ENCODE results near the gene SELENOI.
"Not testable (repeated sequence)": the region's sequence is repeated elsewhere in the genome, so short reads cannot be mapped to it uniquely, and the experiment has no call there.

SELENOI gene, protein sequence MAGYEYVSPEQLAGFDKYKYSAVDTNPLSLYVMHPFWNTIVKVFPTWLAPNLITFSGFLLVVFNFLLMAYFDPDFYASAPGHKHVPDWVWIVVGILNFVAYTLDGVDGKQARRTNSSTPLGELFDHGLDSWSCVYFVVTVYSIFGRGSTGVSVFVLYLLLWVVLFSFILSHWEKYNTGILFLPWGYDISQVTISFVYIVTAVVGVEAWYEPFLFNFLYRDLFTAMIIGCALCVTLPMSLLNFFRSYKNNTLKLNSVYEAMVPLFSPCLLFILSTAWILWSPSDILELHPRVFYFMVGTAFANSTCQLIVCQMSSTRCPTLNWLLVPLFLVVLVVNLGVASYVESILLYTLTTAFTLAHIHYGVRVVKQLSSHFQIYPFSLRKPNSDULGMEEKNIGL

GRCh38 chr2:26345545-26346453 lies at the start of gene SELENOI:
TSS of gene SELENOI (plus strand) at chr2:26346143. CDS start at chr2:26346233, 90 bp downstream.
- peak; percentile 99 for DNase-seq (ENCODE audit: low read depth)

DNA sequence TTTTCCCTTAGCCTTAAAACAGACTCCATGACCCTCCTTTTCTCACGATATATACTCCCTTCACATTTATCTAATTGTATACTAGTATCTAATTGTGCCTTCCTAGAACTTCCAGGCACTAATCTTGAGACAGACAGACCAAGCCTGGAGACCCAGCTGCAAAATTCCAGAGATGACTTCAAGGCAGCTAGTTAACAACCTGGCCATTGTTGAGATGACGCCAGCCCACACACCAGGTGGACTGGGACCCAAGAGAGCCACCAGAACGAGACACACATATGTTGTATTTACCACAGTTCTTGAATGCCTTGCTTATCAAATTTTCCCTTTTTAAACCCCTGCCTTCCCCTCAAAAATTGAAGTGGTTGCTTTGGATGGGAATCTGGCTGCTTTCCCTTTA lies 48.9 kb upstream of the SELENOI start:
- no peak for DNase-seq (ENCODE audit: low read depth)

- no peak for DNase-seq (ENCODE audit: low read depth)
Observed at GRCh38 chr2:26298286-26298637, 47.7 kb upstream of the SELENOI start.

GRCh38 chr2:26298638-26299393 lies 47.1 kb upstream of the SELENOI start:
- no peak for DNase-seq (ENCODE audit: low read depth)

DNA sequence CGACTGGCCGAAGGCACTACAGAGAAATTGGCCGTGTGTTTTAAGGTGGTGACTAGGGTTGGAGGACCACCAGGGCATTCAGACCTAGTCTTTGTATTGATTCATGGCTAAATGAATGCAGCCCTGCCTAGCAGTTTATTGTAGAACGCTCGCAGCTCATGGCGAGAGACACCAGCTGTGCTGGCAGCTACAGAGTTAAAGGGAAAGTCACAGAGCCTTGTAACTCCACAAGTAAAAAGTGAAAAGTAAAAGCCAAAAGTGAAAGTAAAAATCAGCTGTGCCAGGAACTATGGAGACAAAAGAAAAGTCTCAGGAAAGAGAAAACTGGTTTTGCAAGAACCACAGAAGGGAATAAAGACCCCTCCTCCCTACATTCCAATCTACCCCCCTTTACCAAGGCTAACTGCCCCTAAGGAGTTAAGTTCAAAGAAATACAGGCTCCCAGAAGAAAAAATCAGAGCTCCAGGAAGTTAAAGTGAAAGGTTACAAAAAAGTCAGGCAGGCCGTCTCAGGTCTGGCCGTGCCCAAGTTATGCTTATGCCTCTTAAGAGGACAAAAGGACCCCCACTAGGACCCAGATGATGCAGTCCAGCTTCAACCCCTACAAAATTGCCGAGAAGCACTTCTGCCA lies 46.4 kb upstream of the SELENOI start:
- DNase-seq (ENCODE audit: low read depth): peak; percentile 64

DNA sequence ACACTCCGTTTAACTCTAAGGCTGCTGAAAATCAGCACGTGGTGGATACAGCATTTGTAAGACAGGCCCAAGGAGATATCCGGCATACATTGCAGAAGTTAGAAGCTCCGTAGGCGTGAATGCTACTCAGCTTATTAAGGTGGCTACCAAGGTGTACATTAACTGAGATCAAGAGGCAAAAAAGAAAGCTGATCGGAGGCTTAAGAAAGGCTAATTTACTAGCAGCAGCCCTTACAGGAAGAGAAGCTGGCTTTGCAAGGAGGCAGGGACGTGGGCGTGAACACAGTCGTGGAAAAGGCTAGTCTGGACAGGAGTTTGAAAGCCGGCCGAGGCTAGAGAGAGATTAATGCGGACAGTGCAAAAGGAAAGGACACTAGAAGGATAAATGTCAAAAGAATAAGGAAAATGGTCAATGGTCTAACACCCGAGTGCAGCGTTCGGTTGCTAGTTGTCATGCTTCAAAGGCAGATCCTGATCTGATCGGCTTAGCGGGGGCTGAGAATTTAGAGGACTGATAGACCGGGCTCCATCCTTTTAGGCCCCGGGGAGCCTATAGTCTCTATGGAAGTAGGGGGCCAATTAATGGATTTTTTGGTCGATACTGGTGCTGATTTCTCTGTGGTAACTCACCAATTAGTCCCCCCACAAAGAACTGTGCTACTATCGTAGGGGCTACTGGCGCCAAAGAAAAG lies 45.6 kb upstream of the SELENOI start:
- no peak for DNase-seq (ENCODE audit: low read depth)

- no peak for DNase-seq (ENCODE audit: low read depth)
Observed at GRCh38 chr2:26302846-26303245, 43.1 kb upstream of the SELENOI start.

DNA sequence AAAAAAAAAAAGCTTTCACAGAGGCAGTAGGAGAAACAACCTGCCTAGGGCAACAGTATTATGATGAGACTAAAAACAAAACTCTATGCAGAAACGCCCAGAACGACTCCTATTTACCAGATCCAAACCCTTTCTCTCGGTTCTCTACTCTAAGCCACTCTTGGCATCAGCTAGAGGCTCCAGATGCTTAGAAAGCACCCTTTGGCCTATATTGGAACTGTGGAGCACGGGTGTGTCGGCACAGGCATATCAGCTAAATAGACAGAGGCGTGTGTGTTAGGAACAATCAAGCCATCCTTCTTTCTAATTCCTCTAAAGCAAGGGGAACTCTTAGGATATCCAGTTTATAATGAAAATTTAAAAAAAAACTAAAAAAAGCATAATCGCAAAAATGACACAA lies 40.8 kb upstream of the SELENOI start:
- DNase-seq (ENCODE audit: low read depth): not testable (repeated sequence)

DNA sequence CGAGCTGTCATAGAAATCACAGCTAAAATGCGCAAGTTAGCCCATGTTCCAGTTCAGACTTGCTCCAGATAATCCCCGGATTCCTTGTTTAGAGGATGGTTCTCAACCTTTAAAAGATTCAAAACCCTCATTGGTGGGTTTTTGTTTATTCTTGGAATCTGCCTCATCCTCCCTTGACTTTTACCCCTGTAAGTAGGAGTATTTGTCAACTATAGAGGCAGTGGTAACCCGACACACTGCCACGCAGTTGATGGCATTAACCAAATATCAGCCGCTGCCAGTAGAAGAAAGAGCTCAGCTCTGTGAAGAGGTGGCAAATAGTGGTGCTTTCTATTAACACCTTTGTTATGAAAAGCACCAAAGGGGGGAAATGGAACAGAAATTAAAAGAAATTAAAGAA lies 40.4 kb upstream of the SELENOI start:
- no peak for DNase-seq (ENCODE audit: low read depth)

DNA sequence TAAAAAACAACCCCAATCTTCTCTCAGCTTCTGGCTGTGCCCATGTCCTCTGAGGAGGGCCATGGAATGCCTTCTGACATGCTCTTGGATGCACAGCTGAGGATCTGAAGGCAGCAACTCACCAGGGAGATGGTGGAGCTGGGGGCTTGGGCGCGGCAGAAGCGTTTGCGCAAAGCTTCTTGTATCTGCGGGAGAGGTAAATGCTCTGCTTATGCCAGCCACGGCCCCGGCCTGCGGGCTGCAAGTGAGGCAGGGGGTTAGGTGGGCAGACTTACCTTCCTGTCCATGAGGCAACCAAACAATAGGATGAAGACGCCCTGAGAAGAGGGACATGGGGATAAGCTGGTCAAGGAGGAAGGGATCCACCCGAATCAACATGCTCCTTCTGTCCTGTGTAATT lies 36.0 kb upstream of the SELENOI start:
- no peak for DNase-seq (ENCODE audit: low read depth)

DNA sequence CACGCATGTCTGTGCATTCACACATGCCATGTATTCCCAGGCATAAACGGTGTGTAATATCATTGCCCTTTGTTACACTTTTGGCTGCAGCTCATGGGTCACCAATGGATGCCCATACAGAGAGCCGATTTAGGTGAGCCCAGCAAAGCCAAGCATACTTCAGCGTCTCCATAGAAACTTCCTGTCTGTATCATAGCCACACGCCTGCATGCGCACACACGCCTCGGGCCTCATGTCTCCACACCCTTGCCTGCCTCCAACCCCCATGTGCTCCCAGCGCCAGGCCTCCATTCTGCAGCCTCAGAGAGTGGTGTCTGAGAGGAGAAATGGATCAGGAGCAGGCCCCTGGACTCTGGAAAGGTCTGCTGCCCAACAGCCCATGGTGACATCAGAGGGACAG lies 33.5 kb upstream of the SELENOI start:
- DNase-seq (ENCODE audit: low read depth): no peak

DNA sequence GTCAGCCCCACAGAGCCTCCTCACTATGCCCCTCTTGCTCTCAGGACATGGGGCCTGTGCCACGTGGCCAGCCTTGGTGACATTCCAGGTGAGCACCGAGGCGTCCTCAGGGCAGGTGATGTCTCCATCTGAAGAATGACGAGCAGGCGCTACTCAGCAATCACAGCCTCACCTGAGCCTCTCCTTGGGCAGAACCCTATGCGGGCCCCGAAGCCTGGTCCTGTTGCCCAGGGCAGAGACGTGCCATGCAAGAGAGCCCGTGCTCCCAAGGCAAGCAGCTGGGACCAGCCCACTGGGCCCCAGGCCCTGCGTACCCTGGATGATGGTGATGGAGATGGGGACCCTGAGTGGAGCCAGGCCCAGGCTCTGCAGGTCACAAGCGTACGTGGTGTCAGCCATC lies 32.5 kb upstream of the SELENOI start:
- no peak for DNase-seq (ENCODE audit: low read depth)

DNA sequence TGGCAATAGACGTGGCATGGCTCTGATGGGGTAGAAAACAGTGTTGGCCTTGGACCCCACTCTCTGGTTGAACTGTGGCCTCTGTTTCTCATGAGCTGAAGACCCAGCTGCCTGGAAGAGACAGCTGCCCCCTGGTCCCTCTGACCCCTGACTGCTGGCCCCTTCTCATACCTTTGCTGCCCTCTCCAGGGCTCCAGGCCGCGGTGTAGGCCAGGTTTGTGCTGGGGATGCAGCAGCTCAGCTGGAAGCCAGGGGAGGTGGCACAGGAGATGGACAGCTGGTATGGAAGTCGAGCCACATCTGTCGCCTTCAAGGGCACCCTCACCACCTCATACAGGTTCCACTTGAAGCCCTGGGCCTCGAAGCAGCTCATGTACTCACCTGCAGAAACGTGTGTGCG lies 31.7 kb upstream of the SELENOI start:
- no peak for DNase-seq (ENCODE audit: low read depth)

- no peak for DNase-seq (ENCODE audit: low read depth)
Observed at GRCh38 chr2:26316041-26316440, 29.9 kb upstream of the SELENOI start.

DNA sequence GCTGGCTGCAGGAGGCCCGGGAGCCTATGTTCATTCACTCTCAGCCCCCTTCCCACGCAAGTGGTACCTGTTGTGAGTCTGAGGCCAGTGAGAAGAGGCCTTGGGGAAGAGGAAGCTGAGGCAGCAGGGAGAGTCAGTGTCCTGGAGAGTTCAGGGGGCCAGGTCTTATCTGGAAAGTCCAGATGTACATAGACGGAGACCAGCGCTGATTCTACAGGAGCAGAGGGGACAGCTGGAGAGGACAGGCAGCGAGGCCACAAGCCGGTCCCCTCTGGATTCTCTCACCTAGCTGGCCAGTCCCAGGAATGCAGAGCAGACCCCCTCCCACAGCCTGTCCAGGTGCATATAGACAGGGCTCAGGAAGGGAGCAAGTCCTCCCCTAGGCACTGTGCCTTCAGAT lies 29.1 kb upstream of the SELENOI start:
- DNase-seq (ENCODE audit: low read depth): no peak

DNA sequence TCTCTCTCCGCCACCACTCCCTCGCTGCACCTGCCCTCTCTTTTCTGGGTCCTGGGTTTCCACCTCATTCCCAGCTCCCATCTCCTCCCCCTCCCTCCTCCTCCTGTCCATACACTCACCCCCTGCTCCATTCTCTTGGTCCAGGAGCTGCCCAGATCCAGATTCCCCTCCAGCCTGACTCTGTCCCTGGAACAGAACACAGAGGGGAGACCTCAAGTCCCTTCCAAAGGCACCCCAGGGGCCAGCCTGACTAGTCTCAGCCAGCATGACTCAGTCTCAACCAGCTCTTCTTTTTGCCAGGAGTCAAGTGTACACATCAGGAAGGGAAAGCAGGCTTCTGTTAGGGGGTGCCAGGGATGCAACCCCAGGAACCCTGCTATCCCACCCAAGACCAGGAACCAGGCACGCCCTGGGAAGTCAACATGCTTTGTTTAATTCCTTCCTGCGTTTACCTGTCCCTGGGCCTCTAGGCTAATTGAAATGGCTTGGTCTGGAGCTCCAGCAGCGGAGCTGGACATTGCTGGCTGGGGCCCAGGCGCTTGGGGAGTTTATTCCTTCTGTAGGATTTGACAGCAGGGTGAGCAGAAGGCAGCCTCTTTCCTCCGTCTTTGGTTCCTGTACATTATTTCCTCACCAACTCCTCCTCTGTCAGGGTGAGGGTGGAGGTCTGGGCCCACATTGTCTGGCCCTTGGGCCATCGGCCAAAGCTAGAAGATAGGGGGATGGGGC lies 28.4 kb upstream of the SELENOI start:
- DNase-seq (ENCODE audit: low read depth): no peak

- DNase-seq (ENCODE audit: low read depth): no peak
Observed at GRCh38 chr2:26318950-26319349, 27.0 kb upstream of the SELENOI start.

DNA sequence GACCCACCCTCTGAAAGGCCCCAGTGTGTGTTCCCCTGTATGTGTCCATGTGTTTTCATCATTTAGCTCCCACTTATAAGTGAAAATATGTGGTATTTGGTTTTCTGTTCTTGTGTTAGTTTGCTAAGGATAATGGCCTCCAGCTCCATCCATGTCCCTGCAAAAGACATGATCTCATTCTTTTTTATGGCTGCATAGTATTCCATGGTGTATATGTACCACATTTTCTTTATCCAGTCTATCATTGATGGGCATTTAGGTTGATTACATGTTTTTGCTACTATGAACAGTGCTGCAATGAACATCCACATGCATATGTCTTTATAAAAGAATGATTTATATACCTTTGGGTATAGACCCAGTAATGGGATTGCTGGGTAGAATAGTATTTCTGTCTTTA lies 21.5 kb upstream of the SELENOI start:
- DNase-seq (ENCODE audit: low read depth): not testable (repeated sequence)

DNA sequence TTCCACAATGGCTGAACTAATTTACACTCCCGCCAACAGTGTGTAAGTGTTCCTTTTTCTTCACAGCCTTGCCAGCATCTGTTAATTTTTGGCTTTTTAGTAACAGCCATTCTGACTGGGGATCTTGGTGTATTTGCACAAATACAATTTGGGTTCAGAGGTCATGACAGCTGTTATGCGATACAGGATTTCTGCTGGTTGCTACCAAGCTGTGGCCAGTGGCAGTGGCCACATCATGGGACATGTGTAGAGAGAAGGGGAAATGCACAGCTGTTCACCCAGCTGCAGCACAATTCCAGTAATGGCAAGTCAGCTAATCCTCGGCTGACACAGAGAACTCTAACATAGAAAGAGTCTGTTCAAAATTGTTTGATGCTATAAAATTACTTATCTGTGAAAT lies 21.0 kb upstream of the SELENOI start:
- DNase-seq (ENCODE audit: low read depth): no peak

- DNase-seq (ENCODE audit: low read depth): no peak
Observed at GRCh38 chr2:26325851-26326250, 20.1 kb upstream of the SELENOI start.

DNA sequence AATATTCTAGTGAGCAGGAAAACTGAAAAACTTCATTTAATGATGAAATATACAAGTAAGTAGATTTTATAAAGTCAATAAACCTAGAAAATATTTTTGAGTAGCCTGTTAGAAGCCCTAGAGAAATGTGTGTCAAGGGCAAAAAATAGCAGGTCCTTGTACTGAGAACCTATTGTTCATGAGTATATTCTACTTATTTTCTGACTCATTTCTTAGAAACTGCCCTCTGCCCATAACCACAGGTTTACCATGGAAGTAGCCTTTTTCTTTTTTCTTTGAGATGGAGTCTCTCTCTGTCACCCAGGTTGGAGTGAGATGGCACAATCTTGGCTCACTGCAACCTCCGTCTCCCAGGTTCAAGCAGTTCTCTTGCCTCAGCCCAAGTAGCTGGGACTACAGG lies 19.4 kb upstream of the SELENOI start:
- no peak for DNase-seq (ENCODE audit: low read depth)

All from fibroblast of the conjunctiva (primary cell).